Hypothalamus (tissue), 51 donors: ENCODE data around the gene RASGRP3.

Source experiments
- DNase-seq, 51 donors: peaks; one replicate each; lab custom pipeline; 2025; lab: John Stamatoyannopoulos, UW

RASGRP3 gene

DNA sequence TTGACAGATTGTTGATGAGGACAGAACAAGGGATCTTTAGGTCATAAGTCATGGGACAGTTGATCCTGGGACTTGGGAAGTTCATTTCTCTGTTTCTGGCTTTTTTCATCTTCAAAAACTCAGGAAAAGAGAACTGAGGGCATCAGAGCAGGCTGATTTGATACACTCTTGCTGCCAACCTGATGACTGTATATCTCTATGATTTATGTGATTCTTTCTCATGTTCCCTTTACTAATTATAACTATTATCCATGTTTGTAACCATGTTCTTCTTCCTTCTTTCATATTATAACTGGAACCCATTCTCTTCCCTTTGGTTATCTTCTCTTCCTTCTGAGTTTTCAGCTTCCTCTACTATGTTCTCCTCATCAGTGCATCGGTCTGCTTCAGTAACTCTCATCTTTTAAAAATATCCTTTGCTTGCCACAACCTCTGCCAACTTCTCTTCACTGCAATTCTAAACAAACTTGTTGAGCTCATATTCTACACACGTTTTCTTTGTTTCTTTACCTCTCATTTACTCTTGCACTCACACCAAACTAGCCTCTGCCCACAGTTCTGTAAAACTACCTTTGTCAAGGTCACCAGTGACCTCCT, 13.5 kb downstream of the RASGRP3 start:
- DNase-seq = no peak

DNA sequence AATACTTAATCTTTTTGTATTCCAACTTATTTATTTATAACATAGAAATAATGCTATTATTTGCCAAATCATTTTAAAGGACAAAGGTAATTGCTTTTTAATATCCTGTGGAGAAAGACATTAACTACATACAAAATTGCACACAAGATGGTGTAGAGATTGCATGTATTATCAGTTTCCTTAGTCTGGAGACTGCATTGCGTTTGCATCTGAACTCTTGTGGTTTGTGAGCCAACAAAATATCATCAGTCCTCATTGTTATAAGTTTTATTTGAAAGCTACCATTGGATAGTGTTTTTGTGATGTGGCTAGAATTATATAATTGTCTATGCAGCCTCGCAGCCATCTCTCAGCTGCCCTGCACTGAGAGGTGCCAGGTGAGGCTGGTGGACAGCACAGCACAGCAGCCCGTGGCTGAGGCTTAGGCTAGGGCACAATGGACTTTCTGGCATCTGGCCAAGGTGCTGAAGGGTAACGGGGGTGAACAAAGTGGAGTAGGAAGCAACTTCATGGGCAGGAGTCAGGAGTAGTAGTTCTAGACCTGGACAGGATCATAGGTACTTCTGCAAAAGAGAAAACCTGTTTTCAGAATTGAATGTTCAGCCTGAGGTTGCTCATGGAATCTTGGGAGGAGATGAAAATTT, 15.1 kb downstream of the RASGRP3 start:
- no peak for DNase-seq

DNA sequence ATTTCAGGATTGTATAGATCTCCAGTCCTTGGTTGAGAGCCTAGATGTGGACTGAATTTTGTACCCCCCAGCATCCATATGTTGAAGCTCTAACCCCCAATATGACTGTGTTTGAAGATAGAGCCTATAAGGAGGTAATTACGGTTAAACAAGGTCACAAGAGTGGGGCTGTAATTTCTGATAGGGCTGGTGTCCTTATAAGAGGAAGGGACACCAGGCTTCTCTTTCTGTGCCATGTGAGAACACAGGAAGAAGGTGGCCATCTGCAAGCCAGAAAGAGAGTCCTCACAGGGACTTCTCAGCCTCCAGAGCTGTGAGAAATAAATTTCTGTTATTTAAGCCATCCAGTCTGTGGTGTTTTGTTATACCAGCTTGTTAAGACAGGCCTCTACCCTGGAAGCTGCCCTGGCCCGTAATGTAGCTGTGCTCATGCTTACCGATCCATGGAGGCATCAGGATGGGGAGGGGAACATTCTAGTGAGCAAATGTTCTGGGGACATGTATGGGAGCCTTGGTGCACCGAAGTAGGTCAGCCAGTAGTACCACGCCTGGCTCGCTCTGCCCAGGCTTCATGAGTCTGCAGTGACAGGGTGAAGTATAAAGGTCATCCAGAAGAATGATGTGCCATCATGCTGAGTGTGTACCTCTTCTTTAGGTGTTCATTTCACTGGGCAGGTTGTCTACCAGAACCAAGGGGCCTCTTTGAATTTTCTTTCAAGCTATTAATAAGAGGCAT, 16.1 kb downstream of the RASGRP3 start:
- DNase-seq = no peak

DNA sequence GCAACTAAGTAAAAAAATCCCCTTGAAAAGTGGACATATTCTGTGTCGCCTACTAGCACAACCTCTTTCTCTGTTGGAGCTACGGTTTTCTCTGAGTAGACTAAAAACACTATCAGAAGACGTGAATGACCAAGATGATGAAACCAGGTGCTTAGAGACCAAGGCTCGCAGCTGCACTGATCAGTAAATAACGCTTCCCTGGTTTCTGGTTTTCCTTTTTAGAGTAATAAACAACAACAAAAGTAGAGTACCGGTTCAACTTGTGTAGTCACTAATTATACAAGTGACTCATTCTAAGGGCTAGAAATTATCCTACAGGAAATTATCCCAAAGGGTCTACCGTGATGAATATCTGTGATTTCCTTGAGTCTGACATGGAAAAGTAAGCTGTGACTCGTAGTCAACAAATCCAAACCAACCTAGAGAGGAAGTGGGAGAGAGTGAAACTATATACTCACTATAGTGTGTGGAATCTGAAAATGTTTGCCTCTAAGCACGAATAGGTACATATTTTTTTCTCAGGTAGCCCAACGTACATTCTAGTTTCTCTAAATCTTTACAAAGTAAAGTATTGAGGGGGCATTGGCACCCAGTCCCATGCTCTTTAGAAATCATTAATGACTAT, 17.8 kb downstream of the RASGRP3 start:
- DNase-seq = no peak

DNA sequence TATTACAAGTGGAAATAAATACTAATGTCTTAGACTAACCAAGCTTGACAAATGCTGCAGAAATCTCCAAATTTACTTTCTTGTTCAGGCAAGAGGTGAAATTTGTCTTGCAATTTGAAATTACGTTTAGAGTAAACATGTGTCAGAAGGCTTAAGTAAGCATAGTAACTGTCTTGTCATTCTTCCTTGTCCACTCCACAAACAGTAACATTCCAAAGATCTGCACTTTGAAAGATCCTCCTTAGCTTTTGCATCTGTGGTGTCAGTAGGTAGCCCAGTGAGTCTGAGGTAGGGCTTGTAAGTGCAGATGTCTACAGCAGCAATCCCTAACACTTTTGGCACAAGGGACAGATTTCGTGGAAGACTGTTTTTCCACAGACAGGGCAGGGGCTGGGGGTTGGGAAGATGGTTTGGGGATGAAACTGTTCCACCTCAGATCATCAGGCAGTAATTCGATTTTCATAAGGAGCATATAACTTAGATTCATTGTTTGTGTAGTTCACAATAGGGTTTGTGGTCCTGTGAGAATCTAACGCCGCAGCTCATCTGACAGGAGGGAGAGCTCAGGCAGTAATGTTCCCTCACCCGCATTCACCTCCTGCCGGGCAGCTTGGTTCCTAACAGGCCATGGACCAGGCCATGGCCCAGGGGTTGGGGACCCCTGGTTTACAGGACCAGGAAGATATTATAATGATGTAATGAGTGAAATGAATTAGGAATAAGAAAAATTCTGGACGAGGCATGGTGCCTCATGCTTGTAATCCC, 18.6 kb downstream of the RASGRP3 start:
- DNase-seq = no peak

DNA sequence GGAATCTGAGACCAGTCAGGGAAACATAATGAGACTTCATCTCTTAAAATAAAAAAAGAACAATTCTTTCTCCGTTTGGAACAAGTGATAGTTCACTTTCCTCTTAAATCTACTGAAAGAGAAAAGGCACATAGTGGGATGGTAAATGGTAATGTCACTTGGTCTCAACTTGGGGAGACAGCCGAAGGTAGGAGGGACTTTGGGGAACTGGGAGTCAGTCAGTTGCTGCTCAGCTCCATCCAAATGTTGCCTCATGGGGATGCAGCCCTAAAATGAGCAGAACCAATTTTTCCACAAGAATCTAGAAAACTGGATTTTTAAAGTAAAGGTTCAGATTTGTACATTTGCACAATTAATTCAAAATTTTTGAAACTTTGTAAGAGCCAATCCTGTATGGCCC, 19.2 kb downstream of the RASGRP3 start:
- DNase-seq = no peak

DNA sequence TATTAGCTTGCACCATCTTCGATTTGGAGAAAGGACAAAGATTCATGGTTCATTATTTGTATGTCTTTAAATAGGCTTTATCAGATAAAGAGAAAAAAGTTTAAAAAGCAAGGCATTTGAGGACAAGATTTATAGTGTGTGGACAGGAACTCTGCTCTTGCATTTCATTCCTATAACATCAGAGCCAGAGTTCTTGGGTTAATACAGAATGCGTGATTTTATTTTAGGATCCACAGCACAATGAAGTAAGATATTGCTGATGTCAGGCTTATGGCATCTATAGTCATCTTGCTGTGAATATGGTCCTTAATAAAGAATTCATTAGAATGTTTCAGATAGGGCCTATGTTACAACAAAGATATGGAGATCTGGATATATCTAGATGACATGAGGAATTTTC, 19.7 kb downstream of the RASGRP3 start:
- no peak for DNase-seq

DNA sequence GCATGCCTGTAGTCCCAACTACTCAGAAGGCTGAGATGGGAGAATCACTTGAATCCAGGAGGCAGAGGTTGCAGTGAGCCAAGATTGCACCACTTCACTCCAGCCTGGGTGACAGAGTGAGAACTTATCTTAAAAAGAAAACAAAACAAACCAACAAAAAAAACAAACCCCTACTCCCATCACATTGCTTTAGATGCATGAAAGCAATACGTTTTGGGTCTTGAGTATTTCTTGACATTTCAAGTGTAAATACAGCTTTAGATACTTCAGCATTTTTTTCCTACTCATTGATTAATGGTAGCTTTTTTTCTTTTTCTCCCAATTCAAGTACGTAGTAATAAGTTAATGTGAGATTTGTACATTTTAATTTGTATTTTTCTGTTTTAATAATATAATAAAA, 20.3 kb downstream of the RASGRP3 start:
- no peak for DNase-seq

DNA sequence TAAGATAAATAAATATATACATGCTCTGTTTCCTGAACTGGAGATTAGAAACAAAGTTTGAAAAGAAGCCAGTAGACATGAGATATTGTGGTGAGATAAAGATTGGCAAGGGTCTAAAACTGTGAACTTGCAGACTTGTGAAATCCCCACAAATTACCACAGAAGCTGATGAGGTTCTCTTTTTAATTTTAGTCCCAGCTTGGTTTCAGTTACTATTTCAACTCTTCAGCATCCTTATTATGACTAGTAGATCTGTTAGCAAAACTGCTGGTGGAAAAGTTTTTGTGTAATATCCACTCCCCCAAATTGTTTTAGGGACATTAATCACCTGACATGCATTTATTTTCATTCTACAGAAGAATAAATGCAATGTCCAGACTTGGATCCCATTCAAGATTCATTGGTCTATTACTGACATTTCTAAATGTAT, 20.8 kb downstream of the RASGRP3 start:
- no peak for DNase-seq

DNA sequence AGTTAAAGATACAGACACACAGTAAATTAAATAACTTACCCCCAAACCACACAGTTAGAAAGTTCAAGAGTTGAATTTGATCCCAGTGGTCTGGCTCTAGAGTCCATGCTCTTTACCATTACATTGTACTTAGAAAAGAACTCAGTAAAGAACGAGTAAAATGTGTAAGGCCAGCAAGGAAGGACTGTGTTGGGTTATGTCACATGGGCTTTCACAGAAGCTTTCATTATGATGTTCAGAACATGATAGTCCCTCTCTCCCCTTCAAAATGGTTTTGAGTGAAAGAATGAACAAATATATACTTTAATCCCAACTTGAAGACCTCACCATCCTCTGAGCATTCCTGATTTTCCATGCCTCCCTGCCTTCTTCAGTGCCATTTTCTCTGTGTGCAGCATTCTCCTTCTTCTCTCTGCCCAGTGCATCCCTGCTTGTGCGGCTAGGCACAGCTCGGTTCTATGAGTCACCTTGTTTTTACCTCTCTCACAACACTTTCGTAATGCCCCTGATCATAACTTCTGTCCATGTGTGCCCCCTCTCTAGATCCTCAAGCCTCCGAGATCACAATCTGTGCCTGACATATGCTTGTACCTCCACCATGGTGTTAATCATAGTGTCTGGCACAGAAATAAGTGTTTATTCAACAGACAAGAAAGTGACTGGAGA, 22.0 kb downstream of the RASGRP3 start:
- DNase-seq = no peak

DNA sequence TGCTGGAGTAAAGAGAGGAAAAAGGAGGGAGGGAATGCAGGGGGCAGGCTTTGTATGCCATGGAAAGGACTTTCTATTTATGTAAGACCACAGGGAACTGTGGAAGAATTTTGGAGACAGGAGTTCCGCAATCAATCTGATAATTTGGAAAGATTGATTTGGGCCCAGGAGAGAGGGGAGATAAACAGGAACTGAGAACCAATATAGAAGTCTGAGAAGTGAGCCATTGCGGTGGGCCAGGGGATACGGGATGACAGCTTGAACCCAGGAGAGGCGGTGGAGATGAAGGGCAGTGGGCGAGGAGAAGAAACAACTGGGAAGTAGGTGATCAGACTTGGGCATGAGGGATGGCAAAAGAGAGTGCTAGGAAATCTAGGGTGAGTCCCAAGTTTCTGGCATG, 23.7 kb downstream of the RASGRP3 start:
- DNase-seq = no peak

DNA sequence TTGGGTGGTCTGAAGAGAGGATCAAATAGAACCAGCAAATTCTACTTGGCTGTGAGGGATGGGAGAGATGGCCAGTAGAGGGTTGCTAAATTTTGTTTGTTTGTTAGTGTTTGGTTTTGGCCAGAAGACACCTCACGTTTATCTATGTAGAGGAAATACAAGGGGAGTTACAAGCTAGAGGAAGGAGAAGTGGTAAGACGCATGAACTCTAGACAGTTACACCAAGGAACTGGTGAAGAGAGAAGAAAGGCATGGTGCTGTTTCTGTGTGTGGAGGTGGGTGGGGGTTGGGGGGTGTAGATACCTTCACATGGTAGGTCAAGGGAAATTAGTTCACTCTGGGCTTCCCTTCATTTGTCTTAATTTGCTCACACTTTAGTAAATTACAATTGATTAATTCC, 25.6 kb downstream of the RASGRP3 start:
- DNase-seq = no peak

DNA sequence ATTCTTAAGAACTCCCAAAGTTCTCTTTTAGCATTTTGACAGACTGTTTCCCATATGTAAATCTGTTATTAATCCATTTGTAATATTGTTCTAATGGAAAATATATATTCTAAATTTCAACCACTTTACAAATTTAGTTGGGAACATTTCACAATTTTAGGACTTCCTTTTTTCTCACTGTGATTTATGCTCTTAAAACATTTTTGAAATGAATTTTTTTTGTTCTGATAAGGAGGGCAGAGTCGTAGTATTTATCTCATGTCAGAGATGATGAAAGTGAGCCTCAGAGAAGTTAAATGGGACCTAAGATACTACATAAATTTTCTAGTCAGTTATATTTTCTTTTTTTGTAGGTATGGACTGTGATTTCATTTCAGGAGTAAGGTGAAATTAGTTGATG, 26.6 kb downstream of the RASGRP3 start:
- no peak for DNase-seq

DNA sequence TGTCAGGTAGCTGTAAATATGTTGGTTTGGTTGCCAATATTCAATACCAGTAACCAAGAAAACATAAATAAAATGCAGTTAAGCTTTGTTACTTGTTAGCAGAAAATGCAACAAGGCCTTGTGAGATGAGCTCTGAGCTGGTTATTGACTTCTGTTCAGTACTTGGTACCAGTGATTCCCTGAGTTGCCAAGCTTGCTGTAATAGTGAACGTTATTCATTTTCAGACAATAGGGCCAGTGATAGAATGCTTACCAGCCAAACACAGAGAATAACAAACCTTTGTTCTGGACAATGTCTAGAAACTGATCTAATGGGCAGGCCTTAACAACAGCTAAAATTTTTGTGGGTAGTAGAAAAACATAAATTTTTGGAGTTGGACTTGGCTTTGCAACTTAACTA, 29.5 kb downstream of the RASGRP3 start:
- peak in 14 of 51 donors; percentile 3 to 88 (median 24) for DNase-seq

DNA sequence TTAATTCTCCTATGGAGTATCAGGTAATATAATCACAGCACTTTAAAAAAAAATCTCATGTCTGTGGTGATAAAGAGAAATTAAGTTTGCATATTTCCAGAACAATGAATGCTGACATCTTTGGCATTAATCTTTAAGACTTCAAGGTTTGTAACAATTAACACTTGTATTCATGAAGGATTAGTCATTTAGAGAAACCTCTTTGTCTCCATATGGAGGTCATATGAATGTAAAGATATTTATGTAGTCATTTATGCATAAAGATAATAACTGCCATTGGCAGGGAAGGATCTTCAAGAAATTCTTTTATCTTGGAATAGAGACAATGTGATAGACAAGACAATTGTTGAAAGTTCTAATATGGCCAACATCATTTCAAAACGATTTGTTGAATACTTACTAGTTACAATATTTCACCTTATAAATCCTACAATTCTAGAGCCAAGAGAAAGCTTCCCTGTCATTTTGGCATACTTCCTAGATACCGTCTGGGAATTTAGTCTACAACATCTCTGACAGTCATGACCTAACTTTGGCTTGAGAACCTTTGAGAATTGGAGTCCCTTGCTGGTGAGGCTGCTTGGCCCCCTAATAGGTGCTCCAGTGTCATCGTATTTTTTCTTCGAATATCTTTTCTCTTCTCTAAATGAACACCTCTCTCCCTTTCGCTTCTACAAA, 33.6 kb downstream of the RASGRP3 start:
- DNase-seq = no peak

DNA sequence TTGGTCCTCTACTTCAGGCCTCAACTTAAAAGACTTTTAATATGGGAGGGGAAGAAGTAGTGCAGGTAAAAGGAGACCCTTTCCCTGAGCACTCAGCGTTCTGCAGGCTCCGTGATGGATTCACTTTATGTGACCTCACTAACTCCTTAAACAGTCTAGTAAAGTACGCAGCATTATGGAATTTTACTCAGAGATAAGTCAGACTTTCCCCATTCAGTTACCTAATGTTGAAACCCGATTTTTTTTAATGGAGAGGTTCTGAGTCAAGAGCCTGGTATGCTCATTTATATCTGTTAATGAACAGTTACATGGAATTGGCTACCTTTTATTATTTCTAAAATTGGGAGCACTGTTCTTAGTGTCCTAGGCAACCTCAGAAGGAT, 34.1 kb downstream of the RASGRP3 start:
- no peak for DNase-seq

DNA sequence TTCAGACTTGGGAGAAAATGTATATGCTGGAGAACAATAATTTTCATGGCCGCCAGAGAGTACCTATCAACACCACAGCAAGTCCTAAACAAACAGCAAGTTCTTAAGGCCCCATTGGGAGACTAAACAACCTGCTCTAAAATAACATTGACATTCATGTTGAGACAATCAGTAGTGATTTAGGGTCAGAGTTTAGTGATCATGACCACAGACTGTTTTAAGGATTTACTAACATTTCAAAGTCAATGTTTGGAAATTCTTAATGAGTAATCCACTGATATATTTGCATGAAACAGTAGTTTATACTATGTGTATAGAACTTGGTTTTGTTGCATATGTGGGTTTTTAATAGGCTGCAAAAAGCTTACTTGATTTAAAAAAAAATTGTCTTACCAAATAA, 34.7 kb downstream of the RASGRP3 start:
- DNase-seq = no peak

DNA sequence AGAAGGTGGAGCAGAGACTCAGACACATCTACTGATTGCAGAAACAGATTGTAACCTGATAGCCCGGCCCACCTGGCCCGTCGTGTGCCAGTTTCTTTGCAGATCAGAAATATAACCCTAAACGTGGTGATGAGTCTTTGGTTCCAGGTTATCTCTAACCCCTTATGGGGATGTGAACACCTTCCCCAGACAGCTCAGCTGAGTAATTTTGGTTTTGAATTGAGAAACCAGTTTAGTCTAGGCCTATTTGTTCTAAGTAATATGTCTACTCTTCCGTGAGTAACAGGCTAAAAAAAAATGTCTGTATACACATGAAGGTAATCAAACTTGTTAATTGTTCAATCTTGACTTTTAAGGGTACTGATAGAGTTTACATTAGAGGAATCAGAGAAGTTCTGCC, 35.7 kb downstream of the RASGRP3 start:
- no peak for DNase-seq

DNA sequence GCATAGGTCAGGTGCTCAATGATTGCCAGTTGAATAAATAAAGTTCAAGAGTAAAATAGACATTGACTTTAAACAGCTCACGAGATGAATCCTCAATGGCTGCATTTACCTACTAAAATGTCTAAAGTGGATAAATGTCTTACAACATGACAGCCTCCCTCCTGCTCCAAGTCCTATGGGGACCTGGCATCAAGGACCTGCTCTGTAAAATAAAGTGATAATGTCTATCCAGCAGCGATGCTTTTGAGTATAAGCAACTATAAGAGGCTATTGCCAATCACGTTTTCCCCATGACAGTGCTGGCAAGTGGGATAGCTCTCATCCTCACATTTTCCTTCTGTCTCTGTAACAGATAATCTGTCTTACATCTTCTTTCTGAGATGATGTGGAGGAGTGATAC, 37.0 kb downstream of the RASGRP3 start:
- no peak for DNase-seq

DNA sequence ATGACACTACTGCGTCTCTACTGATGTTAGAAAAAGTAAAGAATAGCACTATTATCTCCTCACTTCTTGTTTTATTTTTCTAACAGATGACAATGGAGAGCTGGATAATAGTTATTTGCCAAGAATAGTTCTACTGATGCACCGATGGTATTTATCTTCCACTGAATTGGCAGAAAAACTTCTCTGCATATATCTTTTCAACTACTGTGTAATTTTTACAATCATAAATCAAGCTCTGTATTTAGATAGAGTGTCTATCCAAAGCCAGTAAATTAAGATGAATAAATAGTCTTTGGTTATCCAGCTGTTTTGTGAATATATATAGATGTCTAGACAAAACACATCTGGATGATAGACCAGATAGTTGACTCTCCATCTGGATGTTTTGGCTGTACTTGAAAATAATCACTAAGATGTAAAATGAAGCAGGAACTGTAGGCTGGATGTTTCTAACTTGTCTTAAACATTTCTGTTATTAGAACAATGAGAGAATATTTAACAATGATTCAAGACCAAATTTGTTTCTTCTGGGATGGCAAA, 40.1 kb downstream of the RASGRP3 start:
- DNase-seq = no peak
